ENCODE measurements around the gene MYO3A. TPM values are rescaled to one million over a fixed set of nuclear protein-coding genes. Genes with fewer than 3 reads are reported as not detected.

MYO3A gene
- total and polyA plus RNA-seq, 2 donors (not counting 1 experiment from before 2014, with no cell fraction given), result 0.27 to 1.4 TPM

DNA sequence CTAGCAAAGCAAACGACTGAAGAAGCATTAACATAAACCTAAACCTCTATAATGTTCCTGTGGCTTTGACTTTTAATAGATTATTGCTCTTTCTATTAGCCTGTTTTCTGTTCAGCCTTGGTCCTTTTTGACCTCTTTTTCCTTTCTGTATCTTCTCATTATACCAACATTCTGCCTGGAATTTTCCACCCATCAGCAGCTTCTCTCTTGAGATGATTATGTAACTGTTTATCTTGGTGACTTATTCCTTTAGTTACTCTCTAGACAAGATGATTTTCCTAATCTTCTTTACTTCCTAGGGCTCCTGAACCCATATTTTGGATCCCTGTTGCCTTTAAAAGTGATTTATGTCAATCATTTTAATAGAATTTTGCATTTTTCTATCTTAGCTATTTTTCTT, 81.1 kb downstream of the MYO3A start:
- Histone ChIP-seq H3K9ac (ENCODE audit: low read length) (no peak overlapping the region), H3K36me3 (replicated peaks in 1 of 2; ENCODE audit: control extremely low read depth in 1 of 2, control insufficient read depth in 1 of 2, extremely low read depth in 1 of 2, insufficient read depth in 2 of 2, low read length in 1 of 2) (no peaks in the 10 kb centered on the region), H4K20me1 (ENCODE audit: control insufficient read depth, insufficient read depth, low read length, poor library complexity, severe bottlenecking) (no peaks in the 10 kb centered on the region), H3K27me3 (replicated peaks in 1 of 4; ENCODE audit: control extremely low read depth in 1 of 4, control insufficient read depth in 3 of 4, insufficient read depth in 4 of 4, low read length in 3 of 4) (no peaks in the 10 kb centered on the region), H3K4me3 (ENCODE audit: control extremely low read depth in 1 of 5, extremely low read depth in 1 of 5, insufficient read depth in 1 of 5, low read depth in 2 of 5, low read length in 4 of 5) (no peak overlapping the region), H3K4me2 (replicated peaks; ENCODE audit: low read depth, low read length, poor library complexity, severe bottlenecking) (no peak overlapping the region), H3K79me2 (ENCODE audit: control insufficient read depth, insufficient read depth, low read length) (no peaks in the 10 kb centered on the region), H3K4me1 (ENCODE audit: control insufficient read depth in 2 of 2, insufficient read depth in 2 of 2, low read length in 2 of 2) (no peaks in the 10 kb centered on the region), H3K27ac (ENCODE audit: low read length in 2 of 2) (no peak overlapping the region), H2AFZ (ENCODE audit: insufficient read depth, low read depth, low read length, poor library complexity, severe bottlenecking) (no peak overlapping the region), H3K9me3 (ENCODE audit: control extremely low read depth in 1 of 3, control insufficient read depth in 2 of 3, insufficient read depth in 1 of 3, low read length in 2 of 3) (peaks cover 0 to 3% (median 0%) of the 10 kb centered on the region in 3 donors)
- intact Hi-C loops (cut with micrococcal nuclease), result no loop called here
- WGBS (ENCODE audit: insufficient coverage), result no CpG with 5 or more reads among the region's 1 CpG
- no peak for TF ChIP-seq EZH2 (IDR thresholded peaks at IDR 0.05; ENCODE audit: borderline replicate concordance, insufficient read depth, low read depth, low read length, poor library complexity, severe bottlenecking)
- TF ChIP-seq, protein P1, sequence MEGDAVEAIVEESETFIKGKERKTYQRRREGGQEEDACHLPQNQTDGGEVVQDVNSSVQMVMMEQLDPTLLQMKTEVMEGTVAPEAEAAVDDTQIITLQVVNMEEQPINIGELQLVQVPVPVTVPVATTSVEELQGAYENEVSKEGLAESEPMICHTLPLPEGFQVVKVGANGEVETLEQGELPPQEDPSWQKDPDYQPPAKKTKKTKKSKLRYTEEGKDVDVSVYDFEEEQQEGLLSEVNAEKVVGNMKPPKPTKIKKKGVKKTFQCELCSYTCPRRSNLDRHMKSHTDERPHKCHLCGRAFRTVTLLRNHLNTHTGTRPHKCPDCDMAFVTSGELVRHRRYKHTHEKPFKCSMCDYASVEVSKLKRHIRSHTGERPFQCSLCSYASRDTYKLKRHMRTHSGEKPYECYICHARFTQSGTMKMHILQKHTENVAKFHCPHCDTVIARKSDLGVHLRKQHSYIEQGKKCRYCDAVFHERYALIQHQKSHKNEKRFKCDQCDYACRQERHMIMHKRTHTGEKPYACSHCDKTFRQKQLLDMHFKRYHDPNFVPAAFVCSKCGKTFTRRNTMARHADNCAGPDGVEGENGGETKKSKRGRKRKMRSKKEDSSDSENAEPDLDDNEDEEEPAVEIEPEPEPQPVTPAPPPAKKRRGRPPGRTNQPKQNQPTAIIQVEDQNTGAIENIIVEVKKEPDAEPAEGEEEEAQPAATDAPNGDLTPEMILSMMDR (IDR thresholded peaks at IDR 0.05), result no peak
- Mint-ChIP-seq H3K9me3 (ENCODE audit: insufficient read depth) (no peaks in the 10 kb centered on the region), H3K4me1 (no peaks in the 10 kb centered on the region), H3K27ac (no peak overlapping the region), H3K27me3 (no peaks in the 10 kb centered on the region), H3K4me3 (no peak overlapping the region)
- DNase-seq (no peak), ATAC-seq (ENCODE audit: low read depth) (no peak)
- ChIA-PET POLR2A (no interaction called here), CTCF (no interaction called here)

DNA sequence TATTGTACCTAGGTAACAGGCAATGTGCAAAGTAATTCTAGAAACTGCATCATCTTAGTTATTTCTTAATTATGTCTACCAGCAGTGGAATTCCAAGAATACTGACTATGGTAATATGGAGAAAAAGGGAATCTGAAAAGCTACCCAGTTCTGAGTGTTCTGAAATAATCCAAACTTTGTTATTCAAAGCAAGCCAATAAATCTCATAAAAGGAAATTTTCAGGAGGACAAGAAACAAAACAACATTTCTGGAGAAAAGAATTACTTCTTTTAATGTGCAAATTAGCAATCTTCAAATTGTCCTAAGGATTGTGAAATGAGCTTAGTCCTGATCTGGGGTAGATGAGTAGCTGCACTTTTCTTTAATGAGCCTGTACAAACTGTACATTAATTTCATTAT, 88.8 kb downstream of the MYO3A start:
- no peak overlapping the region for H3K27ac Mint-ChIP-seq
- TF ChIP-seq, protein P1 (IDR thresholded peaks at IDR 0.05), result no peak
- TF ChIP-seq EZH2 (IDR thresholded peaks at IDR 0.05; ENCODE audit: borderline replicate concordance, insufficient read depth, low read depth, low read length, poor library complexity, severe bottlenecking), result no peak
- Histone ChIP-seq H3K36me3 (replicated peaks in 1 of 2; ENCODE audit: control extremely low read depth in 1 of 2, control insufficient read depth in 1 of 2, extremely low read depth in 1 of 2, insufficient read depth in 2 of 2, low read length in 1 of 2) (no peaks in the 10 kb centered on the region), H4K20me1 (ENCODE audit: control insufficient read depth, insufficient read depth, low read length, poor library complexity, severe bottlenecking) (no peaks in the 10 kb centered on the region), H3K4me1 (ENCODE audit: control insufficient read depth in 2 of 2, insufficient read depth in 2 of 2, low read length in 2 of 2) (no peaks in the 10 kb centered on the region), H3K79me2 (ENCODE audit: control insufficient read depth, insufficient read depth, low read length) (no peaks in the 10 kb centered on the region), H2AFZ (ENCODE audit: insufficient read depth, low read depth, low read length, poor library complexity, severe bottlenecking) (no peak overlapping the region), H3K9me3 (ENCODE audit: control extremely low read depth in 1 of 3, control insufficient read depth in 2 of 3, insufficient read depth in 1 of 3, low read length in 2 of 3) (no peaks in the 10 kb centered on the region), H3K27ac (ENCODE audit: low read length in 2 of 2) (no peak overlapping the region), H3K9ac (ENCODE audit: low read length) (no peak overlapping the region), H3K27me3 (replicated peaks in 1 of 4; ENCODE audit: control extremely low read depth in 1 of 4, control insufficient read depth in 3 of 4, insufficient read depth in 4 of 4, low read length in 3 of 4) (no peaks in the 10 kb centered on the region), H3K4me2 (replicated peaks; ENCODE audit: low read depth, low read length, poor library complexity, severe bottlenecking) (no peak overlapping the region), H3K4me3 (ENCODE audit: control extremely low read depth in 1 of 5, extremely low read depth in 1 of 5, insufficient read depth in 1 of 5, low read depth in 2 of 5, low read length in 4 of 5) (no peak overlapping the region)
- ChIA-PET CTCF (no interaction called here), POLR2A (no interaction called here)
- no peaks in the 10 kb centered on the region for H3K4me1 Mint-ChIP-seq
- intact Hi-C loops (cut with micrococcal nuclease), result no loop called here
- no peaks in the 10 kb centered on the region for H3K27me3 Mint-ChIP-seq
- no peak for ATAC-seq (ENCODE audit: low read depth)
- no peak overlapping the region for H3K4me3 Mint-ChIP-seq
- no peak for DNase-seq
- H3K9me3 Mint-ChIP-seq (ENCODE audit: insufficient read depth), result no peaks in the 10 kb centered on the region

Measured in B cell (primary cell).